OCI-LY3 (cell line): ENCODE results near the gene SMG7.

ENCODE experiments used
- EZH2phosphoT487 ChIP-seq: fragments of 200-600 bp; shearing (Covaris generic); IDR thresholded peaks from 2 replicates; pipeline ENCODE4 v1.6.1; 2018; ENCODE audit warnings: antibody characterized with exemption, mixed run types, low read depth
- TF ChIP-seq, protein P1 (sequence below): fragments of 200-600, 300-600 bp; sonication (generic); IDR thresholded peaks from 2 replicates; pipeline ENCODE4 v1.5.1; 2014; ENCODE audit warnings: antibody characterized with exemption, low read length, low read depth

DNA sequence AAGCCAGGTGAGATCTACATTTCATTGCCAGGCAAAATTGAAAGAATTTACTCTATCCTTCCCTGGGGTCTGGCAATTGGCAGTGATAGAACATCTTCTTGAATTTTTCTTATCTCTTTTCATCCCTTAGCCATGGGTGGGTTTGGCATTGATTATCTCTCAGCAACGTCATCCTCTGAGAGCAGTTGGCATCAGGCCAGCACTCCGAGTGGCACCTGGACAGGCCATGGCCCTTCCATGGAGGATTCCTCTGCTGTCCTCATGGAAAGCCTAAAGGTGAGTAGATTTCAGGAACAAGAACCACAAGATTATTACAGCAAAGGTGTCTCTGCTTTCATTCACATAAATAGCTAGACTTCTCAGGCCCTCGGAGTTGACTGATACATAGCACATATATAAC is 78.6 kb downstream of the SMG7 start:
- TF ChIP-seq, protein P1, sequence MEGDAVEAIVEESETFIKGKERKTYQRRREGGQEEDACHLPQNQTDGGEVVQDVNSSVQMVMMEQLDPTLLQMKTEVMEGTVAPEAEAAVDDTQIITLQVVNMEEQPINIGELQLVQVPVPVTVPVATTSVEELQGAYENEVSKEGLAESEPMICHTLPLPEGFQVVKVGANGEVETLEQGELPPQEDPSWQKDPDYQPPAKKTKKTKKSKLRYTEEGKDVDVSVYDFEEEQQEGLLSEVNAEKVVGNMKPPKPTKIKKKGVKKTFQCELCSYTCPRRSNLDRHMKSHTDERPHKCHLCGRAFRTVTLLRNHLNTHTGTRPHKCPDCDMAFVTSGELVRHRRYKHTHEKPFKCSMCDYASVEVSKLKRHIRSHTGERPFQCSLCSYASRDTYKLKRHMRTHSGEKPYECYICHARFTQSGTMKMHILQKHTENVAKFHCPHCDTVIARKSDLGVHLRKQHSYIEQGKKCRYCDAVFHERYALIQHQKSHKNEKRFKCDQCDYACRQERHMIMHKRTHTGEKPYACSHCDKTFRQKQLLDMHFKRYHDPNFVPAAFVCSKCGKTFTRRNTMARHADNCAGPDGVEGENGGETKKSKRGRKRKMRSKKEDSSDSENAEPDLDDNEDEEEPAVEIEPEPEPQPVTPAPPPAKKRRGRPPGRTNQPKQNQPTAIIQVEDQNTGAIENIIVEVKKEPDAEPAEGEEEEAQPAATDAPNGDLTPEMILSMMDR = no peak
- no peak for TF ChIP-seq EZH2phosphoT487
